Activated naive CD4-positive, alpha-beta T cell treated with anti-CD3 and anti-CD28 coated beads, Interleukin-2, amount 10 ng/mL, durations not matched to agents 7 days and 5 days (primary cell): ENCODE data around the gene HOXB9.

Experiments used
- CTCF ChIA-PET: fragments of 350-600 bp; sonication (Branson Sonifier 250); formaldehyde crosslinking; loops from one replicate; lab custom pipeline; 2021; ENCODE audit warnings: antibody characterized with exemption; lab: Charles Lee
- DNase-seq: peaks from one replicate; pipeline ENCODE4 v3.0.0-alpha.2; 2020
- H3K27ac Mint-ChIP-seq: one replicate; pipeline ENCODE4 v1.8.0; 2021; ENCODE audit warnings: mild to moderate bottlenecking, moderate library complexity, mixed read lengths
- H3K27me3 Mint-ChIP-seq: one replicate; pipeline ENCODE4 v1.8.0; 2021; ENCODE audit warnings: mild to moderate bottlenecking, mixed read lengths
- H3K36me3 Mint-ChIP-seq: one replicate; pipeline ENCODE4 v1.8.0; 2021; ENCODE audit warnings: mixed read lengths
- H3K4me1 Mint-ChIP-seq: one replicate; pipeline ENCODE4 v1.8.0; 2021; ENCODE audit warnings: mixed read lengths
- H3K4me3 Mint-ChIP-seq: one replicate; pipeline ENCODE4 v1.8.0; 2021; ENCODE audit warnings: mild to moderate bottlenecking, moderate library complexity, mixed read lengths
- H3K9me3 Mint-ChIP-seq: one replicate; pipeline ENCODE4 v1.8.0; 2021; ENCODE audit warnings: mixed read lengths

Gene HOXB9

GRCh38 chr17:48596735-48597527 is 29.2 kb downstream of the HOXB9 start:
- H3K9me3 Mint-ChIP-seq, result no peaks in the 10 kb centered on the region
- CTCF ChIA-PET, result interaction anchor here (1.3 to 1.5 kb wide), 3 partner anchors 9 to 303 kb away, joined by 3 to 4 read pairs (median 4); no protein-coding TSS in a partner anchor
- DNase-seq, result peak; percentile 17
- no peak overlapping the region for H3K27ac Mint-ChIP-seq
- no peaks in the 10 kb centered on the region for H3K36me3 Mint-ChIP-seq
- peak overlapping the region; percentile 70 for H3K4me3 Mint-ChIP-seq
- H3K27me3 Mint-ChIP-seq, result peaks cover 100% of the 10 kb centered on the region
- H3K4me1 Mint-ChIP-seq, result peaks cover 48% of the 10 kb centered on the region

- CTCF ChIA-PET, result interaction anchor here (1.3 to 1.8 kb wide), 4 partner anchors 9 to 303 kb away, joined by 3 to 5 read pairs (median 4); no protein-coding TSS in a partner anchor
- Mint-ChIP-seq H3K4me1 (peaks cover 51% of the 10 kb centered on the region), H3K27ac (no peak overlapping the region), H3K27me3 (peaks cover 100% of the 10 kb centered on the region), H3K9me3 (no peaks in the 10 kb centered on the region), H3K36me3 (no peaks in the 10 kb centered on the region), H3K4me3 (peak overlapping the region; percentile 45)
- DNase-seq, result peak; percentile 64
These were observed 30.0 kb downstream of the HOXB9 start for GRCh38 chr17:48596000-48596734.

- peaks cover 51% of the 10 kb centered on the region for H3K4me1 Mint-ChIP-seq
- CTCF ChIA-PET, result interaction anchor here (0.5 to 3.8 kb wide), 6 partner anchors 8 to 570 kb away, joined by 3 to 24 read pairs (median 4); no protein-coding TSS in a partner anchor
- H3K27ac Mint-ChIP-seq, result no peak overlapping the region
- peaks cover 100% of the 10 kb centered on the region for H3K27me3 Mint-ChIP-seq
- no peak overlapping the region for H3K4me3 Mint-ChIP-seq
- no peaks in the 10 kb centered on the region for H3K9me3 Mint-ChIP-seq
- DNase-seq, result no peak
- H3K36me3 Mint-ChIP-seq, result no peaks in the 10 kb centered on the region
These were observed 30.7 kb downstream of the HOXB9 start for GRCh38 chr17:48595278-48595999.

GRCh38 chr17:48594538-48595277 is 31.4 kb downstream of the HOXB9 start:
- no peaks in the 10 kb centered on the region for H3K36me3 Mint-ChIP-seq
- no peaks in the 10 kb centered on the region for H3K9me3 Mint-ChIP-seq
- DNase-seq, result peak; percentile 21
- H3K4me1 Mint-ChIP-seq, result peaks cover 53% of the 10 kb centered on the region
- no peak overlapping the region for H3K27ac Mint-ChIP-seq
- CTCF ChIA-PET, result interaction anchor here (0.5 to 3.8 kb wide), 7 partner anchors 15 to 569 kb away, joined by 3 to 29 read pairs (median 5); no protein-coding TSS in a partner anchor
- no peak overlapping the region for H3K4me3 Mint-ChIP-seq
- H3K27me3 Mint-ChIP-seq, result peaks cover 100% of the 10 kb centered on the region

GRCh38 chr17:48593840-48594537 is 32.2 kb downstream of the HOXB9 start:
- Mint-ChIP-seq H3K4me1 (peaks cover 54% of the 10 kb centered on the region), H3K4me3 (peak overlapping the region; percentile 72), H3K9me3 (no peaks in the 10 kb centered on the region), H3K27me3 (peaks cover 100% of the 10 kb centered on the region), H3K36me3 (no peaks in the 10 kb centered on the region), H3K27ac (no peak overlapping the region)
- CTCF ChIA-PET, result interaction anchor here (0.6 to 3.8 kb wide), 27 partner anchors 8 to 568 kb away, joined by 3 to 30 read pairs (median 6); partner anchors contain the start of gene NFE2L1
- peak; percentile 84 for DNase-seq

GRCh38 chr17:48593126-48593829 is 32.9 kb downstream of the HOXB9 start, which contains the start of gene HOXB5:
Gene HOXB5 (minus strand): TSS chr17:48593779. CDS start chr17:48593682, 97 bp downstream.
- CTCF ChIA-PET, result interaction anchor here (0.5 to 3.8 kb wide), 38 partner anchors 8 to 567 kb away, joined by 3 to 30 read pairs (median 5); partner anchors contain the start of gene NFE2L1
- DNase-seq, result peak; percentile 49

GRCh38 chr17:48592577-48592976 is 33.6 kb downstream of the HOXB9 start:
- DNase-seq, result peak; percentile 47
- CTCF ChIA-PET, result interaction anchor here (0.5 to 3.8 kb wide), 31 partner anchors 9 to 566 kb away, joined by 3 to 30 read pairs (median 6); partner anchors contain the start of gene NFE2L1
- H3K27ac Mint-ChIP-seq, result peak overlapping the region; percentile 78
- H3K27me3 Mint-ChIP-seq, result peaks cover 100% of the 10 kb centered on the region
- H3K4me1 Mint-ChIP-seq, result peaks cover 52% of the 10 kb centered on the region
- H3K9me3 Mint-ChIP-seq, result no peaks in the 10 kb centered on the region
- no peaks in the 10 kb centered on the region for H3K36me3 Mint-ChIP-seq
- peak overlapping the region; percentile 72 for H3K4me3 Mint-ChIP-seq

More at GRCh38 chr17:48593126-48593829, 32.9 kb downstream of the HOXB9 start, which contains the start of gene HOXB5:
- peaks cover 53% of the 10 kb centered on the region for H3K4me1 Mint-ChIP-seq
- H3K36me3 Mint-ChIP-seq, result no peaks in the 10 kb centered on the region
- H3K27me3 Mint-ChIP-seq, result peaks cover 100% of the 10 kb centered on the region
- peak within 1 kb of the TSS; percentile 78 for H3K27ac Mint-ChIP-seq
- H3K9me3 Mint-ChIP-seq, result no peaks in the 10 kb centered on the region
- H3K4me3 Mint-ChIP-seq, result peak within 1 kb of the TSS; percentile 72

GRCh38 chr17:48592057-48592514 is 34.1 kb downstream of the HOXB9 start:
- H3K36me3 Mint-ChIP-seq, result no peaks in the 10 kb centered on the region

GRCh38 chr17:48591255-48592056 is 34.7 kb downstream of the HOXB9 start:
- H3K27me3 Mint-ChIP-seq, result peaks cover 100% of the 10 kb centered on the region
- no peaks in the 10 kb centered on the region for H3K9me3 Mint-ChIP-seq
- H3K4me3 Mint-ChIP-seq, result no peak overlapping the region
- H3K27ac Mint-ChIP-seq, result no peak overlapping the region
- H3K4me1 Mint-ChIP-seq, result peaks cover 54% of the 10 kb centered on the region
- DNase-seq, result no peak
- CTCF ChIA-PET, result interaction anchor here (1.8 to 3.1 kb wide), 5 partner anchors 41 to 565 kb away, joined by 4 to 30 read pairs (median 15); no protein-coding TSS in a partner anchor
- no peaks in the 10 kb centered on the region for H3K36me3 Mint-ChIP-seq

More at GRCh38 chr17:48592057-48592514, 34.1 kb downstream of the HOXB9 start:
- Mint-ChIP-seq H3K27ac (no peak overlapping the region), H3K4me1 (peaks cover 54% of the 10 kb centered on the region), H3K4me3 (no peak overlapping the region), H3K9me3 (no peaks in the 10 kb centered on the region), H3K27me3 (peaks cover 100% of the 10 kb centered on the region)
- CTCF ChIA-PET, result interaction anchor here (0.6 to 3.8 kb wide), 17 partner anchors 9 to 566 kb away, joined by 3 to 30 read pairs (median 10); no protein-coding TSS in a partner anchor
- DNase-seq, result no peak

GRCh38 chr17:48590607-48591161 is 35.5 kb downstream of the HOXB9 start:
- no peaks in the 10 kb centered on the region for H3K36me3 Mint-ChIP-seq
- CTCF ChIA-PET, result interaction anchor here (0.7 to 3.1 kb wide), 7 partner anchors 41 to 564 kb away, joined by 3 to 15 read pairs (median 4); no protein-coding TSS in a partner anchor
- H3K27me3 Mint-ChIP-seq, result peaks cover 100% of the 10 kb centered on the region
- H3K27ac Mint-ChIP-seq, result no peak overlapping the region
- no peaks in the 10 kb centered on the region for H3K9me3 Mint-ChIP-seq
- no peak for DNase-seq
- peaks cover 58% of the 10 kb centered on the region for H3K4me1 Mint-ChIP-seq
- no peak overlapping the region for H3K4me3 Mint-ChIP-seq
